Omental fat pad (tissue), 4 donors: ENCODE data around the gene RCBTB2. TPM values are rescaled to one million over a fixed set of nuclear protein-coding genes. Genes with fewer than 3 reads are reported as not detected.
A peak's percentile ranks its signal among the peaks of the same experiment; 100 is the strongest.

Experiments
- ATAC-seq: fragments of 150-250 bp; one replicate; pipeline ENCODE4 v1.9.1; 2016; ENCODE audit warnings: mild to moderate bottlenecking, moderate library complexity; ENCODE audit not compliant: low FRiP score
- DNase-seq: peaks from one replicate; pipeline ENCODE4 v3.0.0-alpha.2; 2019; ENCODE audit warnings: low spot score
- CTCF ChIP-seq, 3 donors: fragments of 450-650 bp; IDR thresholded peaks; one replicate each; pipeline ENCODE4 v1.5.1; 2016 to 2017; ENCODE audit warnings: antibody characterized with exemption in 3 of 3, mild to moderate bottlenecking in 3 of 3, moderate library complexity in 2 of 3
- total RNA-seq, 4 donors: library from RNA; depleted of rRNA; stranded (reverse); fragments of >200 nt; gene quantifications; one replicate each; pipeline ENCODE4 v1.1.0, GENCODE V29; 2016

Gene RCBTB2
- total RNA-seq, 4 donors from 2014 or later, result 6.7 to 30.6 (median 13.0) TPM

- DNase-seq, result no peak
- no peak for TF ChIP-seq CTCF (IDR thresholded peaks at IDR 0.05)
- ATAC-seq, result no peak
These were observed 28.3 kb downstream of the RCBTB2 start for GRCh38 chr13:48504606-48505005.

- TF ChIP-seq CTCF (IDR thresholded peaks at IDR 0.05), result no peak
- DNase-seq, result no peak
- no peak for ATAC-seq
These were observed 30.1 kb downstream of the RCBTB2 start for GRCh38 chr13:48502601-48503319.

DNA sequence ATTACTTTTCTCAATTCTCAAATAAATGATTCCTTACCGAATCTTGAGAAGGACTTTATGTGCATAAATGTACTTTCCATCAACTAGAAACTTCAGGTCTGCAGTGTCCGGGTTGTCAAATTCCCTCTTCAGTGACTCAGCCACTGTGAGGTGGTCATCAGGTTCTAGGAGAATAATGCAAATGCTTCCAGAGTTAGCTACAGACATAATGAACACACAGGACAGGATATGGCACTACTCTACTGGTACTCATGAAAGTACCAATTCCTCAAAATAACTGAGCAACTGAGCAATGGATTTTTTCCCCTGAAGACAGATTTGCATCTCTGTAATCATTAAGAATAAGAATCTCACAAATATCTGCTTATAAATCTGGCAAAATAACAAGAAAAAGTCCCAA is 31.2 kb downstream of the RCBTB2 start:
- TF ChIP-seq CTCF (IDR thresholded peaks at IDR 0.05), result no peak
- DNase-seq (no peak), ATAC-seq (no peak)

DNA sequence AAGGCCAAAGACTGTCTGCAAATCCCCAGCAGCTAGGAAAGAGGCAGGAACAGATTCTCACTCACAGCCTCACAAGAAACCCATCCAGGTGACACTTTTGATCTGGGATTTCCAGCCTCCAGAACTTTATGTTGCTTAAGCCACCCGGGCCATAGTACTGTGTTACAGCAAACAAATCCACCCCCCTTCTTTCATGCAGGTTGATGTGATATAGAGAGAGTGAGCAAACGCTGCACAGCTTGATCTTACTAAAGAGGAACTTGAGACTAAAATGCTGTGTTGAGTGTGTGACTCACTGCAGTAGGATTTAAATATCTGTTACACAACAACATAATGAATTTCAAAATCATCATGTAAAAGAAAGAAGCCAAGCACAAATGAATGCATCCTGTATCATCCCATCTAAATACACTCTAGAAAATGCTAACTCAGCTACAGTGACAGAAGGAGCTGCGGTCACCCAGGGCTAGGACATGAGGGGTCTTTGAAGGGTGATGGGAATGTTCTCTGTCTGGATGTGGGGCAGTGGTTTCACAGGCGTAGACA is 32.2 kb downstream of the RCBTB2 start:
- DNase-seq, result no peak
- TF ChIP-seq CTCF (IDR thresholded peaks at IDR 0.05), result no peak
- ATAC-seq, result peak; percentile 79

- ATAC-seq, result no peak
- DNase-seq, result no peak
- TF ChIP-seq CTCF (IDR thresholded peaks at IDR 0.05), result no peak
These were observed 35.2 kb downstream of the RCBTB2 start for GRCh38 chr13:48497669-48498068.

GRCh38 chr13:48496271-48497161 is 36.4 kb downstream of the RCBTB2 start:
- DNase-seq (no peak), ATAC-seq (no peak)
- no peak for TF ChIP-seq CTCF (IDR thresholded peaks at IDR 0.05)
